ENCODE results near the gene SBNO2. TPM values are rescaled to one million over a fixed set of nuclear protein-coding genes. Genes with fewer than 3 reads are reported as not detected.

SBNO2 gene
- total RNA-seq, 1 experiment from 2014 or later, result 46.3 TPM

DNA sequence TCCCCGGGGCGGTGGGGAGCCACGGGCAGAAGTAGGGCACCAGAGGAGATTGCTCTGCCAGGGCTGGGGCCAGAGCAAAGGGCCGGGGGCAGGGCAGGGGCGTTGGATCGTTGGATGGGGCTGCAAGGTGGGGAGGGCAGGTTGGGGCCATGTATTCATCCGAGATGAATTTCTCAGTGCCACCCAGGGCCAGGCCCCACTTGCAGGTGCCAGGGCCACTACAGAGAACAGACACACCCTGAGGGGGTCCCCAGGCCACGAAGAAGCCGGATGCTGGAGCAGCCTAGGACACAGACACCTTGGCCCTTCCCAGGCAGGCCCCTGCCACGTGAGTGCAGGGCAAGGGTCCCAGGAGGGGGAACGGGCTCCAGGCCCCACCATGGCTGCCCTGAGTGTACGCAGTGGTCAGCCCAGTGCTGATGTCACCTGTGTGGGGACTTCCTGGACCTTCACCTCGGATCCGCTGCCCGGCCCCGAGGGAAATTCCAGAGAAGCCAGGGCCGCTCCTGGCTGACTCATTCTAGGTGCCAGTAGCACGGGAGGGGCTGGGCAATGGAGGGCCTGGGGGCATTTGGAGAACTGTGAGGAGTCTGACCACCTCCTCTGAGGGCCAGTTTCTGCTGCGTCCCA lies 9.6 kb upstream of the SBNO2 start:
- no peak overlapping the region for H3K27ac ChIP-seq (ENCODE audit: insufficient read length, low read depth, low read length)

More for the DNA sequence above, 9.6 kb upstream of the SBNO2 start:
- H2AK5ac ChIP-seq (ENCODE audit: insufficient read length, low read length), result no peak overlapping the region
- WGBS (ENCODE audit: extremely low coverage, insufficient read length, low lambda C conversion rate), result no CpG with 5 or more reads among the region's 19 CpGs
- H3K79me2 ChIP-seq (ENCODE audit: insufficient read depth, low read length), result no peaks in the 10 kb centered on the region
- no peak overlapping the region for H4K91ac ChIP-seq (ENCODE audit: insufficient read length, low read depth, low read length)
- no peaks in the 10 kb centered on the region; the same call in none of the 2 replicates for H3K27me3 Mint-ChIP-seq (ENCODE audit: low read depth)
- no peak overlapping the region for H3K4ac ChIP-seq (ENCODE audit: low read depth, low read length)
- H2AFZ ChIP-seq (ENCODE audit: low read length), result no peak overlapping the region
- H3K4me1 Mint-ChIP-seq, result peaks cover 12 to 14% of the 10 kb centered on the region in 2 experiments
- no peaks in the 10 kb centered on the region for H3K27me3 ChIP-seq (ENCODE audit: insufficient read depth, low read length)
- no peak overlapping the region for H3K14ac ChIP-seq (ENCODE audit: insufficient read depth, low read length)
- H4K5ac ChIP-seq (ENCODE audit: insufficient read length, low read depth, low read length), result no peak overlapping the region
- H3K9ac ChIP-seq (ENCODE audit: extremely low read depth, insufficient read length, low read length), result no peak overlapping the region
- no peak overlapping the region for H3K4me2 ChIP-seq (ENCODE audit: insufficient read depth, insufficient read length, low read length)
- no peaks in the 10 kb centered on the region for H3K79me1 ChIP-seq (ENCODE audit: insufficient read depth, low read depth, low read length, poor library complexity, severe bottlenecking)
- H4K8ac ChIP-seq (replicated peaks; ENCODE audit: insufficient read length, low read depth, low read length), result no peak overlapping the region
- no peak overlapping the region for H3K27ac Mint-ChIP-seq
- no peak overlapping the region for H2BK120ac ChIP-seq (ENCODE audit: low read depth, low read length, poor library complexity, severe bottlenecking)
- no peaks in the 10 kb centered on the region for H3K4me1 ChIP-seq (ENCODE audit: insufficient read depth, low read length)
- no peaks in the 10 kb centered on the region; a peak in 1 of 7 replicates for H3K36me3 Mint-ChIP-seq (ENCODE audit: insufficient read depth in 1 of 3, low read depth in 3 of 3)
- no peak overlapping the region for H2BK12ac ChIP-seq (ENCODE audit: insufficient read length, low read depth, low read length)
- H3K4me3 Mint-ChIP-seq, result no peak overlapping the region
- no peak overlapping the region for H2BK20ac ChIP-seq (ENCODE audit: low read depth, low read length, poor library complexity, severe bottlenecking)
- H4K20me1 ChIP-seq (ENCODE audit: control insufficient read depth, insufficient read depth, insufficient read length), result no peaks in the 10 kb centered on the region
- no peak overlapping the region for H3K56ac ChIP-seq (ENCODE audit: insufficient read length, low read depth, low read length)
- DNase-seq, result peak; percentile 70
- H3K23ac ChIP-seq (ENCODE audit: insufficient read length, low read depth, low read length), result no peak overlapping the region
- no peak overlapping the region for H2BK15ac ChIP-seq (ENCODE audit: low read depth, low read length)
- H2BK5ac ChIP-seq (ENCODE audit: insufficient read length, low read length), result no peak overlapping the region
- no peaks in the 10 kb centered on the region for H3K9me3 ChIP-seq (ENCODE audit: control insufficient read depth, low read depth, low read length)
- H3K23me2 ChIP-seq (ENCODE audit: insufficient read length, low read depth, low read length, poor library complexity, severe bottlenecking), result no peaks in the 10 kb centered on the region
- no peak overlapping the region for H3K18ac ChIP-seq (ENCODE audit: insufficient read length, low read depth, low read length)
- no peaks in the 10 kb centered on the region for H3K9me3 Mint-ChIP-seq
- H3T11ph ChIP-seq (ENCODE audit: low read length), result no peak overlapping the region
- TF ChIP-seq, protein P1, sequence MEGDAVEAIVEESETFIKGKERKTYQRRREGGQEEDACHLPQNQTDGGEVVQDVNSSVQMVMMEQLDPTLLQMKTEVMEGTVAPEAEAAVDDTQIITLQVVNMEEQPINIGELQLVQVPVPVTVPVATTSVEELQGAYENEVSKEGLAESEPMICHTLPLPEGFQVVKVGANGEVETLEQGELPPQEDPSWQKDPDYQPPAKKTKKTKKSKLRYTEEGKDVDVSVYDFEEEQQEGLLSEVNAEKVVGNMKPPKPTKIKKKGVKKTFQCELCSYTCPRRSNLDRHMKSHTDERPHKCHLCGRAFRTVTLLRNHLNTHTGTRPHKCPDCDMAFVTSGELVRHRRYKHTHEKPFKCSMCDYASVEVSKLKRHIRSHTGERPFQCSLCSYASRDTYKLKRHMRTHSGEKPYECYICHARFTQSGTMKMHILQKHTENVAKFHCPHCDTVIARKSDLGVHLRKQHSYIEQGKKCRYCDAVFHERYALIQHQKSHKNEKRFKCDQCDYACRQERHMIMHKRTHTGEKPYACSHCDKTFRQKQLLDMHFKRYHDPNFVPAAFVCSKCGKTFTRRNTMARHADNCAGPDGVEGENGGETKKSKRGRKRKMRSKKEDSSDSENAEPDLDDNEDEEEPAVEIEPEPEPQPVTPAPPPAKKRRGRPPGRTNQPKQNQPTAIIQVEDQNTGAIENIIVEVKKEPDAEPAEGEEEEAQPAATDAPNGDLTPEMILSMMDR (conservative IDR thresholded peaks at IDR 0.05), result no peak
